ENCODE data around the gene CORT. TPM values are rescaled to one million over a fixed set of nuclear protein-coding genes. Genes with fewer than 3 reads are reported as not detected.
"Not testable (repeated sequence)": the region's sequence is repeated elsewhere in the genome, so short reads cannot be mapped to it uniquely, and the experiment has no call there.

Gene CORT
- total RNA-seq, 1 donor from 2014 or later, result not detected

DNA sequence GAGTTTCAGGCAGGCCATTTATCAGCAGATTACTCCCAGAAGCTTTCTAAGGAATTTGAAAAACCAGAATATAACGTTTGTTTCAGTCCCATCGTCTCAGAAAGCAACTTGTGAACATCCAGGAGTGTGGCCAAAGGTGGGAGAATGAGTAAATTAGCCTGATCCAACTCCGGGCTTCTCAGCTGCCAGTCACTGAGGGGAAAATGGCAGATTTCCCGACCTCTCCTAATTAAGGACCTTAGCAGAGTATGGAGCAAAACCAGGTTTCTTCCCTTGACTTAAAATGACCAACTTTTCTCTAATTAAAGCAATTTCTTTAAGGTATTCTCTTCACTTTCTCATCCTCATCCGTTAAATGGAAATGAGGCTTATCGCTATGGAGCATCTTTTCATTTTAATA lies 1.0 kb downstream of the CORT start:
- Mint-ChIP-seq H3K4me1 (ENCODE audit: low read depth) (peaks cover 18% of the 10 kb centered on the region), H3K27me3 (ENCODE audit: low read depth) (no peaks in the 10 kb centered on the region), H3K27ac (ENCODE audit: unreplicated experiment) (no peak overlapping the region), H3K9me3 (ENCODE audit: low read depth) (no peaks in the 10 kb centered on the region), H3K4me3 (ENCODE audit: unreplicated experiment) (no peak overlapping the region), H3K36me3 (ENCODE audit: low read depth) (no peaks in the 10 kb centered on the region)
- no peak for DNase-seq (ENCODE audit: low spot score)
- TF ChIP-seq, protein P1, sequence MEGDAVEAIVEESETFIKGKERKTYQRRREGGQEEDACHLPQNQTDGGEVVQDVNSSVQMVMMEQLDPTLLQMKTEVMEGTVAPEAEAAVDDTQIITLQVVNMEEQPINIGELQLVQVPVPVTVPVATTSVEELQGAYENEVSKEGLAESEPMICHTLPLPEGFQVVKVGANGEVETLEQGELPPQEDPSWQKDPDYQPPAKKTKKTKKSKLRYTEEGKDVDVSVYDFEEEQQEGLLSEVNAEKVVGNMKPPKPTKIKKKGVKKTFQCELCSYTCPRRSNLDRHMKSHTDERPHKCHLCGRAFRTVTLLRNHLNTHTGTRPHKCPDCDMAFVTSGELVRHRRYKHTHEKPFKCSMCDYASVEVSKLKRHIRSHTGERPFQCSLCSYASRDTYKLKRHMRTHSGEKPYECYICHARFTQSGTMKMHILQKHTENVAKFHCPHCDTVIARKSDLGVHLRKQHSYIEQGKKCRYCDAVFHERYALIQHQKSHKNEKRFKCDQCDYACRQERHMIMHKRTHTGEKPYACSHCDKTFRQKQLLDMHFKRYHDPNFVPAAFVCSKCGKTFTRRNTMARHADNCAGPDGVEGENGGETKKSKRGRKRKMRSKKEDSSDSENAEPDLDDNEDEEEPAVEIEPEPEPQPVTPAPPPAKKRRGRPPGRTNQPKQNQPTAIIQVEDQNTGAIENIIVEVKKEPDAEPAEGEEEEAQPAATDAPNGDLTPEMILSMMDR (IDR thresholded peaks at IDR 0.05), result no peak

DNA sequence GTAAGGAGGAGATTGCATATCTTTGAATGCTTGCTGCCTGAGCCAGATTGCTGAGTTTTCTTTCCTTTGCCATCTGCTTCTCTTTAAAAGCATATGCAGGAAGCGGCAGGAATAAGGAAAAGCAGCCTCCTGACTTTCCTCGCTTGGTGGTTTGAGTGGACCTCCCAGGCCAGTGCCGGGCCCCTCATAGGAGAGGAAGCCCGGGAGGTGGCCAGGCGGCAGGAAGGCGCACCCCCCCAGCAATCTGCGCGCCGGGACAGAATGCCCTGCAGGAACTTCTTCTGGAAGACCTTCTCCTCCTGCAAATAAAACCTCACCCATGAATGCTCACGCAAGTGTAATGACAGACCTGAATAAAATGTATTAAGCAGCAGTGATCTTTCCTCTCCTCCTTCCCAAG lies 1.5 kb downstream of the CORT start:
- Mint-ChIP-seq H3K4me3 (ENCODE audit: unreplicated experiment) (peak overlapping the region; percentile 10), H3K36me3 (ENCODE audit: low read depth) (no peaks in the 10 kb centered on the region), H3K9me3 (ENCODE audit: low read depth) (no peaks in the 10 kb centered on the region), H3K27me3 (ENCODE audit: low read depth) (no peaks in the 10 kb centered on the region), H3K4me1 (ENCODE audit: low read depth) (peaks cover 18% of the 10 kb centered on the region), H3K27ac (ENCODE audit: unreplicated experiment) (no peak overlapping the region)
- DNase-seq (ENCODE audit: low spot score), result no peak
- TF ChIP-seq, protein P1 (IDR thresholded peaks at IDR 0.05), result no peak

DNA sequence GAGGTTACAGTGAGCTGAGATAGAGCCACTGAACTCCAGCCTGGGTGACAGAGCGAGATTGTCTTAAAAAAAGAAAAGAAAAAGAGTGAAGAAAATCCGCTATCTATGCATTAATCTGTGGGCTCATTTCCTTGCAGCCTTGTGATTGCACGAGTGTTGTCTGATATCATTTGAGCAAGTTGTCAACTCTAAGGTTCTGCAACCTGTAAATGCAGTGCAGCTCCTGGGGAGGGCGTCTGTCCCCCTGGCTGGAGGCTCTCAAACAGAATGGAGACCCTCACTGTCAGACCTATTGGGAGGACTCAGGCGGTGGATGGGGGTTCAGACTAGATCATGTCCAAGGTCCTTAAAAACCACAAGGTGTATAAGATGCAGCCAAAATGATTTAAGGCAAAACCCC lies 6.2 kb downstream of the CORT start:
- Mint-ChIP-seq H3K9me3 (ENCODE audit: low read depth) (no peaks in the 10 kb centered on the region), H3K27me3 (ENCODE audit: low read depth) (no peaks in the 10 kb centered on the region), H3K4me3 (ENCODE audit: unreplicated experiment) (no peak overlapping the region), H3K36me3 (ENCODE audit: low read depth) (no peaks in the 10 kb centered on the region), H3K4me1 (ENCODE audit: low read depth) (peaks cover 25% of the 10 kb centered on the region), H3K27ac (ENCODE audit: unreplicated experiment) (peak overlapping the region; percentile 41)
- DNase-seq (ENCODE audit: low spot score), result no peak
- TF ChIP-seq, protein P1 (IDR thresholded peaks at IDR 0.05), result no peak

DNA sequence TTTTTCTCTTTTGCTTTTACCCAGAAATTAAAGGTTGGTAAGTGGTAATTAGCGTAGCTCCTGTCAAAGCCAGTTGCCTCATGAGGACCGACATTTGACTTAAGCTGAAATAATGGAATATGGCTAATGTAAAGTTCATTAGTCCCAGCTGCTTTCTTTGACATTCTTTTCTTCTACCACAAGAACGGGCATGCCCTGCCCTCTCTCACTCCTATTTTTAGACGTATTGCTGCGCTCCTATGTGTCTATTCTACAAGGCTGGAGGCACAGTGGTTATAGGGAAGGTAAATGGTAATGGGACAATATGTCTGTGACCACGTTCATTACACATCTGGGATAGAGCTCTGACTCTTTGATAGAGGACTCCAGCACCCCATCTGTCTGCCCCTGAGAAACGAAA lies 6.8 kb downstream of the CORT start:
- no peaks in the 10 kb centered on the region for H3K27me3 Mint-ChIP-seq (ENCODE audit: low read depth)
- no peak overlapping the region for H3K4me3 Mint-ChIP-seq (ENCODE audit: unreplicated experiment)

DNA sequence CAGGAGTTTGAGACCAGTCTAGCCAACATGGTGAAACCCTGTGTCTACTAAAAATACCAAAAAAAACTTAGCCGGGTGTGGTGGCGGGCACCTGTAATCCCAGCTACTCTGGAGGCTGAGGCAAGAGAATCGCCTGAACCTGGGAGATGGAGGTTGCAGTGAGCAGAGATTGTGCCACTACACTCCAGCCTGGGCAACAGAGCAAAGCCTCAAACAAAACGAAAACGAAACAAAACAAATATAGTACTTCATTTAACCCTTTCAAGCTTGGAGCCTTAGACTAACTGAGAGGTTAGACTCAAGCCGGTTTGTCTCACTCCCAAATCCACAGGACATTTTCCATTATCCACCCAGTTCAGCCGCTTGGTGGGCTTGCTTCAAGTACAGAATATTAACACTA lies 7.6 kb downstream of the CORT start:
- not testable (repeated sequence) for H3K9me3 Mint-ChIP-seq (ENCODE audit: low read depth); H3K27ac Mint-ChIP-seq (ENCODE audit: unreplicated experiment); H3K36me3 Mint-ChIP-seq (ENCODE audit: low read depth); H3K4me3 Mint-ChIP-seq (ENCODE audit: unreplicated experiment); H3K27me3 Mint-ChIP-seq (ENCODE audit: low read depth); DNase-seq (ENCODE audit: low spot score)
- peaks cover 15% of the 10 kb centered on the region for H3K4me1 Mint-ChIP-seq (ENCODE audit: low read depth)

More for the DNA sequence above, 6.8 kb downstream of the CORT start:
- Mint-ChIP-seq H3K9me3 (ENCODE audit: low read depth) (no peaks in the 10 kb centered on the region), H3K27ac (ENCODE audit: unreplicated experiment) (no peak overlapping the region), H3K36me3 (ENCODE audit: low read depth) (peaks cover 2% of the 10 kb centered on the region), H3K4me1 (ENCODE audit: low read depth) (peaks cover 19% of the 10 kb centered on the region)
- DNase-seq (ENCODE audit: low spot score), result no peak
- TF ChIP-seq, protein P1 (IDR thresholded peaks at IDR 0.05), result no peak

DNA sequence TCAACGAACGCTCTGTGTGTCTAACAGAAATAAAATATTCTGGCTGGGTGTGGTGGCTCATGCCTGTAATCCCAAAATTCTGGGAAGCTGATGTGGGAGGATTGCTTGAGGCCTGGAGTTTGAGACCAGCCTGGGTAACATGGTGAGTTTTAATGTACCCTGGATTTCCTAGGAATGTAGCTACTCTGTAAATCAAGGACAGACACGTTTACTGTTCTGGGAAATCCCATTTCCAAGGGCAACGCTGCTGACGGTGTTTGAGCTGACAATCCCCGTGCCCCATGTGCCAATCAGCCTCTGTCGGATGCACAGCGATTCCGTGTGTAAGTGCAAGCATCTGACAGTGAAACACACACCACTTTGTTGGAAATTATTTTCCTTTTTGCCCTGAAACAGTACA lies 8.0 kb downstream of the CORT start:
- TF ChIP-seq, protein P1 (IDR thresholded peaks at IDR 0.05), result no peak
- peaks cover 5% of the 10 kb centered on the region for H3K36me3 Mint-ChIP-seq (ENCODE audit: low read depth)
- no peaks in the 10 kb centered on the region for H3K9me3 Mint-ChIP-seq (ENCODE audit: low read depth)
- H3K4me1 Mint-ChIP-seq (ENCODE audit: low read depth), result peaks cover 15% of the 10 kb centered on the region
- DNase-seq (ENCODE audit: low spot score), result peak; percentile 26
- H3K4me3 Mint-ChIP-seq (ENCODE audit: unreplicated experiment), result no peak overlapping the region
- H3K27ac Mint-ChIP-seq (ENCODE audit: unreplicated experiment), result no peak overlapping the region
- H3K27me3 Mint-ChIP-seq (ENCODE audit: low read depth), result no peaks in the 10 kb centered on the region

Data from chondrocyte (in vitro differentiated cells).